ENCODE measurements around the gene ADGRG3.
A peak's percentile ranks its signal among the peaks of the same experiment; 100 is the strongest.

ADGRG3 gene

GRCh38 chr16:57713596-57713995, 45.5 kb downstream of the ADGRG3 start:
- DNase-seq (ENCODE audit: extremely low spot score), result no peak
- POLR2A ChIA-PET, result no interaction called here
- TF ChIP-seq BHLHE40 (IDR thresholded peaks at IDR 0.05; ENCODE audit: borderline replicate concordance), result no peak
- no peak for TF ChIP-seq CTBP1 (IDR thresholded peaks at IDR 0.05; ENCODE audit: borderline replicate concordance)
- no peak for TF ChIP-seq NFRKB (IDR thresholded peaks at IDR 0.05)
- no peak for TF ChIP-seq L3MBTL2 (conservative IDR thresholded peaks at IDR 0.05)
- no peak for TF ChIP-seq FOXA1 (IDR thresholded peaks at IDR 0.05)
- no peak for TF ChIP-seq TARDBP (IDR thresholded peaks at IDR 0.05)
- TF ChIP-seq PKNOX1 (IDR thresholded peaks at IDR 0.05), result no peak
- TF ChIP-seq SP1 (IDR thresholded peaks at IDR 0.05), result no peak
- TF ChIP-seq ARNT (IDR thresholded peaks at IDR 0.05), result no peak
- no peak for TF ChIP-seq FOXK2 (IDR thresholded peaks at IDR 0.05)
- no peak for TF ChIP-seq ELF4 (IDR thresholded peaks at IDR 0.05)
- CTCF ChIA-PET, result no interaction called here

- POLR2A ChIA-PET, result no interaction called here
- TF ChIP-seq SUZ12 (IDR thresholded peaks at IDR 0.05) (no peak), FOXA1 (IDR thresholded peaks at IDR 0.05) (no peak), LEF1 (IDR thresholded peaks at IDR 0.05; ENCODE audit: borderline replicate concordance) (no peak), FOXM1 (IDR thresholded peaks at IDR 0.05; ENCODE audit: borderline replicate concordance) (no peak), CTBP1 (IDR thresholded peaks at IDR 0.05; ENCODE audit: borderline replicate concordance) (no peak), PKNOX1 (IDR thresholded peaks at IDR 0.05) (no peak), NFRKB (IDR thresholded peaks at IDR 0.05) (no peak), L3MBTL2 (conservative IDR thresholded peaks at IDR 0.05) (no peak), FOXK2 (IDR thresholded peaks at IDR 0.05) (no peak), SP1 (IDR thresholded peaks at IDR 0.05) (no peak), TARDBP (IDR thresholded peaks at IDR 0.05) (no peak), ELF4 (IDR thresholded peaks at IDR 0.05) (no peak), HDGF (IDR thresholded peaks at IDR 0.05; ENCODE audit: borderline replicate concordance) (no peak), ARNT (IDR thresholded peaks at IDR 0.05) (no peak), ZNF384 (IDR thresholded peaks at IDR 0.05) (no peak), BHLHE40 (IDR thresholded peaks at IDR 0.05; ENCODE audit: borderline replicate concordance) (no peak)
- CTCF ChIA-PET, result no interaction called here
- no peak for DNase-seq (ENCODE audit: extremely low spot score)
Measured at GRCh38 chr16:57714047-57714446, 45.9 kb downstream of the ADGRG3 start.

- POLR2A ChIA-PET, result no interaction called here
- CTCF ChIA-PET, result no interaction called here
Measured at GRCh38 chr16:57720142-57720575, 52.1 kb downstream of the ADGRG3 start.

GRCh38 chr16:57721356-57722209, 53.5 kb downstream of the ADGRG3 start:
- ChIA-PET POLR2A (interaction anchor here (0.7 kb wide), 1 partner anchor 13 kb away, joined by 3 read pairs; no protein-coding TSS in a partner anchor), CTCF (no interaction called here)
- no peak for TF ChIP-seq FOXK2 (IDR thresholded peaks at IDR 0.05)
- TF ChIP-seq L3MBTL2 (conservative IDR thresholded peaks at IDR 0.05), result no peak
- TF ChIP-seq ARNT (IDR thresholded peaks at IDR 0.05), result no peak
- no peak for TF ChIP-seq CTBP1 (IDR thresholded peaks at IDR 0.05; ENCODE audit: borderline replicate concordance)
- no peak for TF ChIP-seq SP1 (IDR thresholded peaks at IDR 0.05)
- TF ChIP-seq FOXA1 (IDR thresholded peaks at IDR 0.05), result no peak
- no peak for TF ChIP-seq SUZ12 (IDR thresholded peaks at IDR 0.05)
- TF ChIP-seq FOXM1 (IDR thresholded peaks at IDR 0.05; ENCODE audit: borderline replicate concordance), result no peak
- no peak for TF ChIP-seq PKNOX1 (IDR thresholded peaks at IDR 0.05)
- TF ChIP-seq BHLHE40 (IDR thresholded peaks at IDR 0.05; ENCODE audit: borderline replicate concordance), result no peak
- no peak for DNase-seq (ENCODE audit: extremely low spot score)

More at GRCh38 chr16:57720142-57720575, 52.1 kb downstream of the ADGRG3 start:
- DNase-seq (ENCODE audit: extremely low spot score), result peak; percentile 51
- TF ChIP-seq FOXK2 (IDR thresholded peaks at IDR 0.05) (no peak), L3MBTL2 (conservative IDR thresholded peaks at IDR 0.05) (no peak), NFRKB (IDR thresholded peaks at IDR 0.05) (no peak), FOXM1 (IDR thresholded peaks at IDR 0.05; ENCODE audit: borderline replicate concordance) (no peak), LEF1 (IDR thresholded peaks at IDR 0.05; ENCODE audit: borderline replicate concordance) (no peak), BHLHE40 (IDR thresholded peaks at IDR 0.05; ENCODE audit: borderline replicate concordance) (no peak), CTBP1 (IDR thresholded peaks at IDR 0.05; ENCODE audit: borderline replicate concordance) (no peak), SP1 (IDR thresholded peaks at IDR 0.05) (no peak), FOXA1 (IDR thresholded peaks at IDR 0.05) (no peak), ARNT (IDR thresholded peaks at IDR 0.05) (no peak), ZNF384 (IDR thresholded peaks at IDR 0.05) (no peak), ELF4 (IDR thresholded peaks at IDR 0.05) (no peak), HDGF (IDR thresholded peaks at IDR 0.05; ENCODE audit: borderline replicate concordance) (no peak), PKNOX1 (IDR thresholded peaks at IDR 0.05) (no peak), SUZ12 (IDR thresholded peaks at IDR 0.05) (no peak)

- CTCF ChIA-PET, result no interaction called here
- TF ChIP-seq ELF4 (IDR thresholded peaks at IDR 0.05), result no peak
- TF ChIP-seq FOXK2 (IDR thresholded peaks at IDR 0.05), result no peak
- TF ChIP-seq NFRKB (IDR thresholded peaks at IDR 0.05), result no peak
- TF ChIP-seq HDGF (IDR thresholded peaks at IDR 0.05; ENCODE audit: borderline replicate concordance), result no peak
- POLR2A ChIA-PET, result interaction anchor here (1.6 kb wide), 1 partner anchor 13 kb away, joined by 7 read pairs; the partner anchor contains the start of gene KATNB1
- DNase-seq (ENCODE audit: extremely low spot score), result no peak
Measured at GRCh38 chr16:57722210-57722499, 54.0 kb downstream of the ADGRG3 start.
